ENCODE results near the gene ERP27.

- TF ChIP-seq, protein P1, sequence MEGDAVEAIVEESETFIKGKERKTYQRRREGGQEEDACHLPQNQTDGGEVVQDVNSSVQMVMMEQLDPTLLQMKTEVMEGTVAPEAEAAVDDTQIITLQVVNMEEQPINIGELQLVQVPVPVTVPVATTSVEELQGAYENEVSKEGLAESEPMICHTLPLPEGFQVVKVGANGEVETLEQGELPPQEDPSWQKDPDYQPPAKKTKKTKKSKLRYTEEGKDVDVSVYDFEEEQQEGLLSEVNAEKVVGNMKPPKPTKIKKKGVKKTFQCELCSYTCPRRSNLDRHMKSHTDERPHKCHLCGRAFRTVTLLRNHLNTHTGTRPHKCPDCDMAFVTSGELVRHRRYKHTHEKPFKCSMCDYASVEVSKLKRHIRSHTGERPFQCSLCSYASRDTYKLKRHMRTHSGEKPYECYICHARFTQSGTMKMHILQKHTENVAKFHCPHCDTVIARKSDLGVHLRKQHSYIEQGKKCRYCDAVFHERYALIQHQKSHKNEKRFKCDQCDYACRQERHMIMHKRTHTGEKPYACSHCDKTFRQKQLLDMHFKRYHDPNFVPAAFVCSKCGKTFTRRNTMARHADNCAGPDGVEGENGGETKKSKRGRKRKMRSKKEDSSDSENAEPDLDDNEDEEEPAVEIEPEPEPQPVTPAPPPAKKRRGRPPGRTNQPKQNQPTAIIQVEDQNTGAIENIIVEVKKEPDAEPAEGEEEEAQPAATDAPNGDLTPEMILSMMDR (IDR thresholded peaks at IDR 0.05), result no peak
- no peak for TF ChIP-seq POLR2A (IDR thresholded peaks at IDR 0.05)
Measured at GRCh38 chr12:14884458-14884878, 53.9 kb downstream of the ERP27 start.
